ENCODE results near the gene CDK11A. TPM values are rescaled to one million over a fixed set of nuclear protein-coding genes. Genes with fewer than 3 reads are reported as not detected.

Gene CDK11A
- total and polyA plus RNA-seq, 2 donors (not counting 3 experiments of a cell fraction or from before 2014, with no cell fraction given), result 30.7 to 50.4 TPM

DNA sequence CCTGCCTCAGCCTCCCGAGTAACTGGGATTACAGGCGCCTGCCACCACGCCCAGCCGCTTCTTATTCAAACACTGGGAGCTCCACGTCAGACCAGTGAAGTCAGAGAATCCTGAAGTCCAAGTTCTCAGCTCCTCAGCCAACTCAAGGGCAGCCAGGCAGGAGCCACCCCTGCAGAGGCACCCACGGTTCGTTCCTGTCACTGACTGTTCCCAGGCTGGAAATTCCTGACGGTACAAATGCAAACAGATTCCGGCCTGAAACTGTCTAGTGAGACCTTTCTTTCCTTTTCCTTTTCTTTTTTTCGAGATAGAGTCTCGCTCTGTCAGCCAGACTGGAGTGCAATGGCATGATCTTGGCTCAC lies 43.3 kb downstream of the CDK11A start:
- Histone ChIP-seq H3K9me3 (replicated peaks; ENCODE audit: control insufficient read depth, insufficient read depth, low read length) (no peaks in the 10 kb centered on the region), H3K79me2 (ENCODE audit: control insufficient read depth, insufficient read depth, low read length) (peaks cover 36% of the 10 kb centered on the region), H3K4me1 (ENCODE audit: control insufficient read depth, extremely low read depth, insufficient read depth, low read length) (no peaks in the 10 kb centered on the region), H3K4me2 (ENCODE audit: insufficient read depth, low read length) (no peak overlapping the region), H3K27ac (ENCODE audit: insufficient read depth, low read depth, low read length) (no peak overlapping the region), H3K9ac (replicated peaks; ENCODE audit: extremely low read depth, insufficient read depth, low read length) (no peak overlapping the region), H3K9me1 (replicated peaks; ENCODE audit: control insufficient read depth, extremely low read depth, insufficient read depth, low read length) (no peaks in the 10 kb centered on the region), H3K36me3 (ENCODE audit: control insufficient read depth in 2 of 2, extremely low read depth in 1 of 2, insufficient read depth in 2 of 2, low read length in 2 of 2) (no peaks in the 10 kb centered on the region), H3K27me3 (ENCODE audit: control insufficient read depth in 2 of 2, insufficient read depth in 2 of 2, low read length in 2 of 2) (no peaks in the 10 kb centered on the region), H2AFZ (ENCODE audit: low read depth, low read length) (no peak overlapping the region), H3K4me3 (replicated peaks in 1 of 3; ENCODE audit: insufficient read depth in 1 of 3, low read depth in 1 of 3, low read length in 3 of 3) (no peak overlapping the region), H4K20me1 (replicated peaks; ENCODE audit: control insufficient read depth, extremely low read depth, insufficient read depth, low read length) (no peaks in the 10 kb centered on the region)
- ChIA-PET POLR2A (no interaction called here), CTCF (no interaction called here)
- FAIRE-seq, result no peak
- no peak for DNase-seq (ENCODE audit: low read depth, low spot score)
- no TSS peak for BruUV-seq (replicated peaks)
- intact Hi-C loops (cut with micrococcal nuclease), result no loop called here
- dilution Hi-C loops (cut with MboI; ENCODE audit: extremely low pct_ligation_motif_present, low sequenced_read_pairs), result no loop called here
- TF ChIP-seq MYC (IDR thresholded peaks at IDR 0.05; ENCODE audit: low read depth, low read length) (no peak), POLR2AphosphoS5 (IDR thresholded peaks at IDR 0.05; ENCODE audit: insufficient read depth, low read depth, low read length) (no peak), GATA2 (IDR thresholded peaks at IDR 0.05; ENCODE audit: insufficient read depth, insufficient read length, low read depth, low read length) (no peak), FOS (IDR thresholded peaks at IDR 0.05; ENCODE audit: borderline replicate concordance, insufficient read depth, low read length) (no peak)
- TF ChIP-seq, protein P1, sequence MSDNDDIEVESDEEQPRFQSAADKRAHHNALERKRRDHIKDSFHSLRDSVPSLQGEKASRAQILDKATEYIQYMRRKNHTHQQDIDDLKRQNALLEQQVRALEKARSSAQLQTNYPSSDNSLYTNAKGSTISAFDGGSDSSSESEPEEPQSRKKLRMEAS (IDR thresholded peaks at IDR 0.05; ENCODE audit: insufficient read depth, insufficient read length), result no peak

DNA sequence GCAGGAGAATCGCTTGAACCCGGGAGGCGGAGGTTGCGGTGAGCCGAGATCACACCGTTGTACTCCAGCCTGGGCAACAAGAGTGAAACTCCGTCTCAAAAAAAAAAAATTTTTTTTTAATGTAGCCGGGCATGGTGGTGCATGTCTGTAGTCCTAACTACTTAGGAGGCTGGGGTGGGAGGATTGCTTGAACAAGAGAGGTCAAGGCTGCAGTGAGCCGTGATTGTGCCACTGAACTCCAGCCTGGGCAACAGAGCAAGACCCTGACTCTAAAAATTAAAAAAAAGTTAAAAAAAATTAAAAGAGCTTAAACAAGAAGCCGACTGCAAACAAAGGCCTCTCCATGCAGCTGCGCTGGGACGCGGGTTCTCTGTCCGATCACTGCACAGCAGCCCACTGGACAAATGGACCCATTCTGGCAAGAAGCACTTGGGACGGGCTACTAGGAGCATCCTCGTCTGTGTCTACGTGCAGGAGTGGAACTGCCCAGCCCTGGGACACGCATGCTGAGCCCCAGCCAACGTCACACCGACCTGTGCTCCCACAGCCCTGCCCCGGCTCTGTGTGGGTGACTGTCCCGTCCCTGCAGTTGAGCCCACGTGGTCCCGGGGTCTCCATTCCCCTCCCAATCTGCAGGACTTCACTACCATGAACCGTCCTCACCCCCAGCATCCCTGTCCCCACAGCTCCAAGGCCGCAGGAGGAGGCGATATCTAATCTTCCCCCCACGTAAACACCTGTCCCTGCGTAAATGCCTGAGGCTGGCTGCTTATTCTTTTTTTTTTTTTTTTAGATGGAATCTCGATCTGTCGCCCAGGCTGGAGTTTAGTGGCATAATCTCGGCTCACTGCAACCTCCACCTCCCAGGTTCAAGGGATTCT lies 43.9 kb downstream of the CDK11A start:
- no peak for DNase-seq (ENCODE audit: low read depth, low spot score)
- Histone ChIP-seq H4K20me1 (replicated peaks; ENCODE audit: control insufficient read depth, extremely low read depth, insufficient read depth, low read length) (no peaks in the 10 kb centered on the region), H3K9me3 (replicated peaks; ENCODE audit: control insufficient read depth, insufficient read depth, low read length) (no peaks in the 10 kb centered on the region), H3K4me2 (ENCODE audit: insufficient read depth, low read length) (no peak overlapping the region), H3K4me1 (ENCODE audit: control insufficient read depth, extremely low read depth, insufficient read depth, low read length) (no peaks in the 10 kb centered on the region), H3K79me2 (ENCODE audit: control insufficient read depth, insufficient read depth, low read length) (peaks cover 31% of the 10 kb centered on the region), H3K4me3 (replicated peaks in 1 of 3; ENCODE audit: insufficient read depth in 1 of 3, low read depth in 1 of 3, low read length in 3 of 3) (no peak overlapping the region), H3K36me3 (ENCODE audit: control insufficient read depth in 2 of 2, extremely low read depth in 1 of 2, insufficient read depth in 2 of 2, low read length in 2 of 2) (no peaks in the 10 kb centered on the region), H3K27me3 (ENCODE audit: control insufficient read depth in 2 of 2, insufficient read depth in 2 of 2, low read length in 2 of 2) (no peaks in the 10 kb centered on the region), H2AFZ (ENCODE audit: low read depth, low read length) (no peak overlapping the region), H3K9ac (replicated peaks; ENCODE audit: extremely low read depth, insufficient read depth, low read length) (no peak overlapping the region), H3K27ac (ENCODE audit: insufficient read depth, low read depth, low read length) (no peak overlapping the region), H3K9me1 (replicated peaks; ENCODE audit: control insufficient read depth, extremely low read depth, insufficient read depth, low read length) (no peaks in the 10 kb centered on the region)
- intact Hi-C loops (cut with micrococcal nuclease) (no loop called here), dilution Hi-C loops (cut with MboI; ENCODE audit: extremely low pct_ligation_motif_present, low sequenced_read_pairs) (no loop called here)
- no TSS peak for BruUV-seq (replicated peaks)
- TF ChIP-seq, protein P2, sequence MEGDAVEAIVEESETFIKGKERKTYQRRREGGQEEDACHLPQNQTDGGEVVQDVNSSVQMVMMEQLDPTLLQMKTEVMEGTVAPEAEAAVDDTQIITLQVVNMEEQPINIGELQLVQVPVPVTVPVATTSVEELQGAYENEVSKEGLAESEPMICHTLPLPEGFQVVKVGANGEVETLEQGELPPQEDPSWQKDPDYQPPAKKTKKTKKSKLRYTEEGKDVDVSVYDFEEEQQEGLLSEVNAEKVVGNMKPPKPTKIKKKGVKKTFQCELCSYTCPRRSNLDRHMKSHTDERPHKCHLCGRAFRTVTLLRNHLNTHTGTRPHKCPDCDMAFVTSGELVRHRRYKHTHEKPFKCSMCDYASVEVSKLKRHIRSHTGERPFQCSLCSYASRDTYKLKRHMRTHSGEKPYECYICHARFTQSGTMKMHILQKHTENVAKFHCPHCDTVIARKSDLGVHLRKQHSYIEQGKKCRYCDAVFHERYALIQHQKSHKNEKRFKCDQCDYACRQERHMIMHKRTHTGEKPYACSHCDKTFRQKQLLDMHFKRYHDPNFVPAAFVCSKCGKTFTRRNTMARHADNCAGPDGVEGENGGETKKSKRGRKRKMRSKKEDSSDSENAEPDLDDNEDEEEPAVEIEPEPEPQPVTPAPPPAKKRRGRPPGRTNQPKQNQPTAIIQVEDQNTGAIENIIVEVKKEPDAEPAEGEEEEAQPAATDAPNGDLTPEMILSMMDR (IDR thresholded peaks at IDR 0.05; ENCODE audit: extremely low read depth in 1 of 2, insufficient read depth in 1 of 2, low read depth in 1 of 2, low read length in 2 of 2), result no peak
- TF ChIP-seq MYC (IDR thresholded peaks at IDR 0.05; ENCODE audit: low read depth, low read length) (no peak), FOS (IDR thresholded peaks at IDR 0.05; ENCODE audit: borderline replicate concordance, insufficient read depth, low read length) (no peak), JUN (IDR thresholded peaks at IDR 0.05; ENCODE audit: borderline replicate concordance, insufficient read depth, insufficient read length, low read depth) (no peak)
- TF ChIP-seq, protein P1 (IDR thresholded peaks at IDR 0.05; ENCODE audit: insufficient read depth, insufficient read length), result no peak
- CTCF ChIA-PET, result interaction anchor here (2.4 kb wide), 1 partner anchor 14 kb away, joined by 8 read pairs; no protein-coding TSS in a partner anchor
- POLR2A ChIA-PET, result no interaction called here
- FAIRE-seq, result no peak

Data from endothelial cell of umbilical vein (primary cell).